Measurements from ENCODE around the gene SH3BP5.

- TF ChIP-seq CTCF (IDR thresholded peaks at IDR 0.05), result no peak
- no peak for TF ChIP-seq POLR2A (IDR thresholded peaks at IDR 0.05)
These were observed 37.5 kb downstream of the SH3BP5 start for GRCh38 chr3:15294929-15295328.
